Thoracic aorta (tissue), 2 donors: ENCODE results near the gene PDE6G. TPM values are rescaled to one million over a fixed set of nuclear protein-coding genes. Genes with fewer than 3 reads are reported as not detected.

ENCODE experiments used
- ATAC-seq: fragments of 150-250 bp; one replicate; pipeline ENCODE4 v1.8.0; 2017; ENCODE audit warnings: low read depth; ENCODE audit not compliant: insufficient number of reproducible peaks, low FRiP score
- DNase-seq: peaks from one replicate; pipeline ENCODE4 v3.0.0-alpha.2; 2020; ENCODE audit warnings: low spot score
- H3K27ac ChIP-seq, 2 donors: fragments of 200-600 bp; sonication (generic); 1 replicate in 1 of 2; 2 replicates in 1 of 2; pipeline ENCODE4 v1.5.1; 2016; ENCODE audit warnings: mild to moderate bottlenecking in 2 of 2, moderate library complexity in 2 of 2
- H3K27me3 ChIP-seq: fragments of 200-600 bp; sonication (generic); replicated peaks from 2 replicates; pipeline ENCODE4 v1.6.0; 2016; ENCODE audit warnings: mild to moderate bottlenecking; ENCODE audit not compliant: insufficient read depth
- H3K36me3 ChIP-seq: fragments of 200-600 bp; sonication (generic); one replicate; pipeline ENCODE4 v1.5.1; 2016
- H3K4me1 ChIP-seq, 2 donors: fragments of 200-600 bp; sonication (generic); 1 replicate in 1 of 2; 2 replicates in 1 of 2; pipeline versions ENCODE4 v1.5.1 to v1.6.0; 2016; ENCODE audit warnings: low read depth in 2 of 2, mild to moderate bottlenecking in 1 of 2; ENCODE audit not compliant: control insufficient read depth in 1 of 2
- H3K4me3 ChIP-seq: fragments of 200-600 bp; sonication (generic); 2 replicates; pipeline ENCODE4 v1.5.1; 2016; ENCODE audit warnings: mild to moderate bottlenecking
- H3K9me3 ChIP-seq: fragments of 200-600 bp; sonication (generic); 2 replicates; pipeline ENCODE4 v1.5.1; 2016
- total RNA-seq, 2 donors: library from RNA; depleted of rRNA; stranded (reverse); fragments of >200 nt; gene quantifications; one replicate each; pipeline versions ENCODE4 v1.1.0 to v1.2.3, GENCODE V29; 2016
- TF ChIP-seq, protein P1 (sequence below): fragments of 200-600 bp; sonication (generic); IDR thresholded peaks from one replicate; pipeline ENCODE4 v1.5.1; 2019; ENCODE audit warnings: antibody characterized with exemption

PDE6G gene
- total RNA-seq, 2 donors from 2014 or later = not detected

DNA sequence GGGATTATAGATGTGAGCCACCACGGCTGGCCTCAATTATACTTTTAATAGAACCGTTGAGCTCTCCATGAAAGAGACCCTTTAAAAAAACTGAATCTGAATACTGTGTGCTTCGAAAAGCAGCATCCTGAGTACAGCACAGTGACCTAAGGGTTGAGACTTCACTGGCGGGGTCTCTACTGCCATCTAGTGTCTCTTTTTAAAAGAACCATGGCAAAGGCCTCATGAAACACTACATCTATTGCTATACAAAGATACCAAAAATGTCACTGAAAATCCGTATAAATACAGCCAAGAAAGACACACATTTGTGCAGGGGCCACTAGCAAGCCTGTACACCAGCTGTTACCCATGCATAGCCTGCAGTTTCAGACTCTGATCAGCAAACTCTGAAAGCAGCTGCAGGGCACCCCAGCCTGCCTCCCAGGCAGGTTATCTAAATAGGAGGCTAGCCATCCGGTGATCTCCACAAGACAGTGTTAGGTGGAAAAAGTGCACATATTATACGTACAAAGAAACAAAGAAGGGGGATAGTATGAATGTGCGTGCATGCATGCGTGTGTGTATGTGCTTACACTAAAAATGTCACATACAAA, 54.7 kb downstream of the PDE6G start:
- H3K27me3 ChIP-seq = no peaks in the 10 kb centered on the region
- ATAC-seq (no peak), DNase-seq (no peak)
- H3K9me3 ChIP-seq = no peaks in the 10 kb centered on the region
- H3K27ac ChIP-seq = no peak overlapping the region
- peaks cover 31% of the 10 kb centered on the region for H3K36me3 ChIP-seq
- H3K4me1 ChIP-seq = peaks cover 7 to 27% of the 10 kb centered on the region in 2 donors
- TF ChIP-seq, protein P1, sequence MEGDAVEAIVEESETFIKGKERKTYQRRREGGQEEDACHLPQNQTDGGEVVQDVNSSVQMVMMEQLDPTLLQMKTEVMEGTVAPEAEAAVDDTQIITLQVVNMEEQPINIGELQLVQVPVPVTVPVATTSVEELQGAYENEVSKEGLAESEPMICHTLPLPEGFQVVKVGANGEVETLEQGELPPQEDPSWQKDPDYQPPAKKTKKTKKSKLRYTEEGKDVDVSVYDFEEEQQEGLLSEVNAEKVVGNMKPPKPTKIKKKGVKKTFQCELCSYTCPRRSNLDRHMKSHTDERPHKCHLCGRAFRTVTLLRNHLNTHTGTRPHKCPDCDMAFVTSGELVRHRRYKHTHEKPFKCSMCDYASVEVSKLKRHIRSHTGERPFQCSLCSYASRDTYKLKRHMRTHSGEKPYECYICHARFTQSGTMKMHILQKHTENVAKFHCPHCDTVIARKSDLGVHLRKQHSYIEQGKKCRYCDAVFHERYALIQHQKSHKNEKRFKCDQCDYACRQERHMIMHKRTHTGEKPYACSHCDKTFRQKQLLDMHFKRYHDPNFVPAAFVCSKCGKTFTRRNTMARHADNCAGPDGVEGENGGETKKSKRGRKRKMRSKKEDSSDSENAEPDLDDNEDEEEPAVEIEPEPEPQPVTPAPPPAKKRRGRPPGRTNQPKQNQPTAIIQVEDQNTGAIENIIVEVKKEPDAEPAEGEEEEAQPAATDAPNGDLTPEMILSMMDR = peak; percentile 79
- no peak overlapping the region for H3K4me3 ChIP-seq

Other genes with a start within 250 kb of the PDE6G start
- 1,000 to 10,000 TPM; 4,421 to 4,935 TPM for gene ACTG1, start 143.7 kb downstream of the PDE6G start, total RNA-seq
- 1 to 10 TPM; 4.2 to 9.2 TPM for gene FSCN2, start 128.2 kb downstream of the PDE6G start, total RNA-seq
- 10 to 100 TPM; 43.2 to 57.9 TPM for gene FAAP100, start 104.2 kb downstream of the PDE6G start, total RNA-seq
- gene NPLOC4, start 19.4 kb downstream of the PDE6G start, total RNA-seq = 100 to 1,000 TPM in 1 of 2 donors, 10 to 100 TPM in 1; 77.3 to 105 TPM
- gene TSPAN10, start 19.3 kb downstream of the PDE6G start, total RNA-seq = under 1 TPM in 1 of 2 donors, not detected in 1; 0.27 TPM
- gene OXLD1, start 10.1 kb upstream of the PDE6G start, total RNA-seq = 10 to 100 TPM; 13.7 to 33.6 TPM
- gene CCDC137, start 10.2 kb upstream of the PDE6G start, total RNA-seq = 10 to 100 TPM in 1 of 2 donors, 1 to 10 TPM in 1; 7.3 to 10.8 TPM
- gene ARL16, start 27.3 kb upstream of the PDE6G start, total RNA-seq = 10 to 100 TPM; 34.4 to 40.7 TPM
- gene HGS, start 27.5 kb upstream of the PDE6G start, total RNA-seq = 100 to 1,000 TPM in 1 of 2 donors, 10 to 100 TPM in 1; 93.8 to 108 TPM
- gene MRPL12, start 46.8 kb upstream of the PDE6G start, total RNA-seq = 10 to 100 TPM; 19.8 to 33.4 TPM
- 1 to 10 TPM; 2.2 to 4.7 TPM for gene SLC25A10, start 55.7 kb upstream of the PDE6G start, total RNA-seq
- not detected for gene GCGR, start 147.6 kb upstream of the PDE6G start, total RNA-seq
- gene MCRIP1, start 176.7 kb upstream of the PDE6G start, total RNA-seq = 100 to 1,000 TPM in 1 of 2 donors, 10 to 100 TPM in 1; 57.5 to 116 TPM
- not detected for gene PPP1R27, start 178.5 kb upstream of the PDE6G start, total RNA-seq
- gene P4HB, start 204.0 kb upstream of the PDE6G start, total RNA-seq = 100 to 1,000 TPM; 515 to 655 TPM
- gene ARHGDIA, start 214.8 kb upstream of the PDE6G start, total RNA-seq = 100 to 1,000 TPM; 206 to 324 TPM
- 10 to 100 TPM; 43.8 to 51.4 TPM for gene ALYREF, start 235.0 kb upstream of the PDE6G start, total RNA-seq
- gene ANAPC11, start 235.2 kb upstream of the PDE6G start, total RNA-seq = 100 to 1,000 TPM in 1 of 2 donors, 10 to 100 TPM in 1; 94.1 to 120 TPM
- gene NPB, start 245.7 kb upstream of the PDE6G start, total RNA-seq = 1 to 10 TPM in 1 of 2 donors, under 1 TPM in 1; 0.35 to 2.6 TPM